ENCODE results near the gene EVX1.
A peak's percentile ranks its signal among the peaks of the same experiment; 100 is the strongest.

The EVX1 gene

GRCh38 chr7:27209933-27210440, 32.6 kb upstream of the EVX1 start:
- no peak for TF ChIP-seq FOXM1 (IDR thresholded peaks at IDR 0.05; ENCODE audit: borderline replicate concordance, low read depth)
- TF ChIP-seq RAD21 (IDR thresholded peaks at IDR 0.05; ENCODE audit: low read depth), result no peak
- TF ChIP-seq EP300 (IDR thresholded peaks at IDR 0.05; ENCODE audit: borderline replicate concordance), result no peak
- no peak for TF ChIP-seq YY1 (IDR thresholded peaks at IDR 0.05; ENCODE audit: low read depth)
- no peak for TF ChIP-seq TEAD4 (IDR thresholded peaks at IDR 0.05)
- no peak for TF ChIP-seq EGR1 (IDR thresholded peaks at IDR 0.05)
- no peak for TF ChIP-seq NFIC (IDR thresholded peaks at IDR 0.05)
- TF ChIP-seq TCF12 (IDR thresholded peaks at IDR 0.05; ENCODE audit: low read depth), result no peak
- no peak for TF ChIP-seq CEBPB (IDR thresholded peaks at IDR 0.05)
- TF ChIP-seq CREB1 (IDR thresholded peaks at IDR 0.05; ENCODE audit: low read depth), result no peak
- no peak for TF ChIP-seq USF1 (IDR thresholded peaks at IDR 0.05)

GRCh38 chr7:27210441-27211083, 32.0 kb upstream of the EVX1 start:
- TF ChIP-seq CREB1 (IDR thresholded peaks at IDR 0.05; ENCODE audit: low read depth) (no peak), EP300 (IDR thresholded peaks at IDR 0.05; ENCODE audit: borderline replicate concordance) (no peak), TEAD4 (IDR thresholded peaks at IDR 0.05) (no peak), FOXM1 (IDR thresholded peaks at IDR 0.05; ENCODE audit: borderline replicate concordance, low read depth) (no peak), USF1 (IDR thresholded peaks at IDR 0.05) (no peak), RAD21 (IDR thresholded peaks at IDR 0.05; ENCODE audit: low read depth) (peak; percentile 37), REST (IDR thresholded peaks at IDR 0.05; ENCODE audit: low read depth) (no peak), YY1 (IDR thresholded peaks at IDR 0.05; ENCODE audit: low read depth) (no peak)

- TF ChIP-seq MAX (IDR thresholded peaks at IDR 0.05) (no peak), EGR1 (IDR thresholded peaks at IDR 0.05) (no peak), REST (IDR thresholded peaks at IDR 0.05; ENCODE audit: low read depth) (no peak), RAD21 (IDR thresholded peaks at IDR 0.05; ENCODE audit: low read depth) (no peak), FOXM1 (IDR thresholded peaks at IDR 0.05; ENCODE audit: borderline replicate concordance, low read depth) (no peak), YY1 (IDR thresholded peaks at IDR 0.05; ENCODE audit: low read depth) (no peak), USF1 (IDR thresholded peaks at IDR 0.05) (no peak), EP300 (IDR thresholded peaks at IDR 0.05; ENCODE audit: borderline replicate concordance) (no peak)
These were observed 31.5 kb upstream of the EVX1 start for GRCh38 chr7:27211084-27211446.

- TF ChIP-seq TEAD4 (IDR thresholded peaks at IDR 0.05) (no peak), TCF12 (IDR thresholded peaks at IDR 0.05; ENCODE audit: low read depth) (no peak), FOXM1 (IDR thresholded peaks at IDR 0.05; ENCODE audit: borderline replicate concordance, low read depth) (no peak)
These were observed 30.8 kb upstream of the EVX1 start for GRCh38 chr7:27211764-27212204.

GRCh38 chr7:27212497-27213432, 29.8 kb upstream of the EVX1 start:
- no peak for TF ChIP-seq REST (IDR thresholded peaks at IDR 0.05; ENCODE audit: low read depth)
- TF ChIP-seq MAX (IDR thresholded peaks at IDR 0.05), result no peak
- no peak for TF ChIP-seq YY1 (IDR thresholded peaks at IDR 0.05; ENCODE audit: low read depth)
- no peak for TF ChIP-seq EP300 (IDR thresholded peaks at IDR 0.05; ENCODE audit: borderline replicate concordance)
- no peak for TF ChIP-seq ZBTB7A (IDR thresholded peaks at IDR 0.05; ENCODE audit: low read depth)
- TF ChIP-seq TCF12 (IDR thresholded peaks at IDR 0.05; ENCODE audit: low read depth), result no peak
- no peak for TF ChIP-seq CREB1 (IDR thresholded peaks at IDR 0.05; ENCODE audit: low read depth)
- no peak for TF ChIP-seq TAF1 (IDR thresholded peaks at IDR 0.05; ENCODE audit: low read depth)
- TF ChIP-seq USF1 (IDR thresholded peaks at IDR 0.05), result no peak
- no peak for TF ChIP-seq EGR1 (IDR thresholded peaks at IDR 0.05)
- TF ChIP-seq NFIC (IDR thresholded peaks at IDR 0.05), result no peak
- no peak for TF ChIP-seq CEBPB (IDR thresholded peaks at IDR 0.05)
- TF ChIP-seq RAD21 (IDR thresholded peaks at IDR 0.05; ENCODE audit: low read depth), result no peak
- no peak for TF ChIP-seq TEAD4 (IDR thresholded peaks at IDR 0.05)
